HG03439 (cell line): Measurements from ENCODE around the gene AACS.
A peak's percentile ranks its signal among the peaks of the same experiment; 100 is the strongest.
"Not testable (repeated sequence)": the region's sequence is repeated elsewhere in the genome, so short reads cannot be mapped to it uniquely, and the experiment has no call there.

Experiments
- ATAC-seq: cut with Tn5 transposase; IDR thresholded peaks from one replicate; pipeline ENCODE4 v1.9.1; 2021; ENCODE audit warnings: mild to moderate bottlenecking, moderate library complexity; ENCODE audit not compliant: unreplicated experiment

AACS gene, protein sequence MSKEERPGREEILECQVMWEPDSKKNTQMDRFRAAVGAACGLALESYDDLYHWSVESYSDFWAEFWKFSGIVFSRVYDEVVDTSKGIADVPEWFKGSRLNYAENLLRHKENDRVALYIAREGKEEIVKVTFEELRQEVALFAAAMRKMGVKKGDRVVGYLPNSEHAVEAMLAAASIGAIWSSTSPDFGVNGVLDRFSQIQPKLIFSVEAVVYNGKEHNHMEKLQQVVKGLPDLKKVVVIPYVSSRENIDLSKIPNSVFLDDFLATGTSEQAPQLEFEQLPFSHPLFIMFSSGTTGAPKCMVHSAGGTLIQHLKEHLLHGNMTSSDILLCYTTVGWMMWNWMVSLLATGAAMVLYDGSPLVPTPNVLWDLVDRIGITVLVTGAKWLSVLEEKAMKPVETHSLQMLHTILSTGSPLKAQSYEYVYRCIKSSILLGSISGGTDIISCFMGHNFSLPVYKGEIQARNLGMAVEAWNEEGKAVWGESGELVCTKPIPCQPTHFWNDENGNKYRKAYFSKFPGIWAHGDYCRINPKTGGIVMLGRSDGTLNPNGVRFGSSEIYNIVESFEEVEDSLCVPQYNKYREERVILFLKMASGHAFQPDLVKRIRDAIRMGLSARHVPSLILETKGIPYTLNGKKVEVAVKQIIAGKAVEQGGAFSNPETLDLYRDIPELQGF

DNA sequence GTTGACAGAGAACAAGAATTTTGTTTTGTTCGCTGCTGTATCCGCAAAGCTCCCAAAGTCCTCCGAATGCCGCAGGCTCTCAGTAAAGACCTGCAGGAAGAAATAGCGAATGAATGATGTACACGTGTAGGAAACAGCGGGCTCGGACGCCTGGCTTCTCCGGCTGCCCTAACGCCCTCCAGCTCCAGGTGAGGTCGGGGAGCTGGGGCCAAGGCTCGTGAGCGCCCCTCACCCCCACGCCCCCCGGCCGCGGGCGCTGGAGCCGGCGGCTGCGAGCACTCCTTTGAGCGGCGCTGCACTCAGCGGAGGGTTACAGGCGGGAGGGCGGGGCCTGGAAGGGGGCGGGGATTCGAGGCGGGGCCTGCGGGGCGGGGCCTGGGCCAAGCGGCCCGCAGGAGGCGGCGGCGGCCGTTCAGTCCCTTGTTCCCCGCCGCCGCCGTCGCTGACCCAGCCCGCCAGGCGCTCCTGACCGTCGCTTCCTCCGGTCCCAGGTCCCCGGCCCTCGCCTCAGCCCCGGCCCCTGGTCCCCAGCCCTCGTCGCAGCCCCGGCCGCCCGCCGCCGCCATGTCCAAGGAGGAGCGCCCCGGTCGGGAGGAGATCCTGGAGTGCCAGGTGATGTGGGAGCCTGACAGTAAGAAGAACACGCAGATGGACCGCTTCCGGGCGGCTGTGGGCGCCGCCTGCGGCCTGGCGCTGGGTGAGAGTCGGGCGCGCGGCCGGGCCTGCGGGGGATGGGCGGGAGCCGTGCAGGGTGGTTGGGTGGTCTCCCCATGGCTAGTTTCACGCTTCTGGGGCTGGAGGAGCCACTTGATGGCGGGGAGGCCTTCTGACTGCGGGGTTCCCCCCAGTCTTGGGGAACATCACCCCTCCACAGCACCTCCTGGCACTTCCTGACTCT is at the start of gene AACS:
Gene AACS (plus strand): TSS at position 415 of the 898 bp plus-strand sequence. CDS start 150 bp downstream, at position 565.
- ATAC-seq, result peak; percentile 85

DNA sequence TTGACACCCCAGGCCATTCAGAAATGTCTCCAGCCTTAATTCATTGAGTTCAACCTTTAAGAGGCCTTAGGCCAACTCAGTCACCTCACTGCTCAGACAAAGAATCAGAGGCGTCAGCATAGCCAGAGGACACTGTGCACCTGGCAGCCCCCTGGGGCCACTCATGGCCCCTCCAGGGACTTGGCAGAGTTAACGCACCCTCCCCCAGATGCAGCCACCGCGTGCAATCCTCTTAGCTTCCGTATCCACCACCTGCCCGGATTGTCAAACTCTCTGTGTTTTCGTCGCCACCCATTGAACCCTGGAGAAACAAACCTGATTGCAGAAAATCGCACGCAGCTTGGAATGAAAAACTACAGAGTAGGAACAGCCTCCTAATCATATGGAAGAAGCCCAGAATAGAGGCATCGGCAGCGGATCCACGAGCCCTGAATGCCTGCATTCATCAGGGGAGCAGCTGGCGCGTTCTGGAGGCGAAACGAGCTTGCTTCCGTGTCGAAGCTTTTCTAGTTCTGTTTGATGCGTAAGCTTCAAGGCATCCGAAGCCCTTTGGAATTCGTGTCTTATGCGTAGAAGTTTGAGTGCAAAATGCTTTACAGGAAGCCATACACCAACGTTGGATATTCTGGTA is 49.4 kb upstream of the AACS start:
- ATAC-seq, result no peak

DNA sequence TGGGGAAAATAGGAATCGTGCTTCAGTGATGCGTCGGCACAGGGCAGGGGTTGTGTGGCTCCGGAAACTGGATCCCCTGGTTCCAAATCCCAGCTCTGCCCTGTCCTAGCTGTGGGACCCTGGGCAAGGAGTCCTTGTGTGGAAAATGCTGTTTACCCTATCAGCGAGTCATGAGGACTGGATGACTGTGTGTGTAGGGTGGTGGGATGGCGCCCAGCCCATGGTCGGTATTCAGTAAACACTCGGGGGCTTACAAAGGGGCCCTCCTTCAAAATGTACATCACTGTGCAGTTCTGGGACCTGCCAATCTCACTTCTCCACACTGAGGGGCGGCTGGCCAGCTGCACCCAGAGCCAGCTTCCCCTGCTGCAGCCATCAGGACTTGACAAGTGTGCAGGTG is 47.4 kb upstream of the AACS start:
- ATAC-seq, result no peak

DNA sequence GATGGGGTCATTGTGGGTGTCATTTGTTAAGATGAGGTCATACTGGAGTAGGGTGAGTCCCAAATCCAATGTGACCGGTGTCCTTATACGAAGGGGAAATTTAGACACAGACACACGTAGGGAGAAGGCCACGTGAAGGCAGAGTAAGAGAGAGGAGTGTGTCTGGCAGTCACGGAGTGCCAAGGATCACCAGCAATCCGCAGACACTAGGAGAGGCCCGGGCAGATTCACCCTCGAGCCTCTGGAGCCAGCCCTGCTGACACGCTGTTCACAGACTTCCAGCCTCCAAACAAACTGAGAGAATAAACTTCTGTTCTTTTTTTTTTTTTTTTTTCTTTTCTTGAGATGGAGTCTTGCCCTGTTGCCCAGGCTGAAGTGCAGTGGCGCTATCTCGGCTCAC is 46.9 kb upstream of the AACS start:
- ATAC-seq, result no peak

DNA sequence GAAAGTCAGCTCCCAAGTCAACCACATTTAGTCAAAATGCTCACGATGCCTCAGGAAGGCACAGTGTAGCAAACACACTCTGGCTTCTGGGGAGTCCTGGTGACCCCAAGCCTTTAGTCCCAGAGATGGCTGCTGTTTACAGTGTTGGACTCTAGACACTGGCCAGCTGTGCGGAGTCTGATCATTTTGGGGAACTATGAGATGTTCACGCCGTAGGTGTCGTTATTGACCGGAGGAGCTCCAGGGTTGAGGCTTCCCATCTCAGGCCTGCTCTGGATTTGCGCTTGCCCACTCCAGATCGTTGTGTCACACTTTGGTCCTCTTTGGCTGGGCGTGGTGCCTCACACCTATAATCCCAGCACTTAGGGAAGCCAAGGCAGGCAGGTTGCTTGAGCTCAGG is 44.1 kb upstream of the AACS start:
- no peak for ATAC-seq

DNA sequence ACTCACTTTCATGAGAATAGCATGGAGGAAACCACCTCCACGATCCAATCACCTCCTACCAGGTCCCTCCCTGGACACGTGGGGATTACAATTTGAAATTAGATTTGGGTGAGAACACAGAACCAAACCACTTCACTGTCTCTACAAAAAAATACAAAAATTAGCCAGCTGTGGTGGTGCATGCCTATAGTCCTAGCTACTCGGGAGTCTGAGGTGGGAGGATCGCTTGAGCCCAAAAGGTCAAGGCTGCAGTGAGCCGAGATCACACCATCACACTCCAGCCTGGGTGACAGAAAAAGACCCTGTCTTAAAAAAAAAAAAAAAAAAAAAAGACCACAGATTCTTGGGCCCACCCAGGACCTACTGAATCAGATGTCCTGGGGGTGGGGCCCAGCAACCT is 43.5 kb upstream of the AACS start:
- ATAC-seq, result no peak

DNA sequence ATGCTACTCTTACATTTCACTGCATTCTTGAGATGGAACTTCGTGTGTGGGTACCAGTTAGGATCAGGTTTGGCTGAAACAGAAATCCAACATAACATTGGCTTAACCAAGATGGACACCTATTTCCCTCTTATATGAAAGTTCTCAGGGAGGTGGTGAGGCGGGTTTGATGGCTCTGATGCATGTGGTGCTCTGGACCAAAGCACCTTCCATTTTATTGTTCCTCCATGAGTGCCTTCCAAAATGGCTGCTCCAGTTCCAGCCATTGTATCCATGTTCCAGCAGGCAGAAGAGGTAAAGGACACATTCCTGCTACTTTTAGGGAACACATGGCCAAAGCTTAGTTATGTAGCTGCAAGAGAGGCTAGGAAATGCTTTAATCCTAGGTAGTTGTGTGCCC is 42.2 kb upstream of the AACS start:
- no peak for ATAC-seq

DNA sequence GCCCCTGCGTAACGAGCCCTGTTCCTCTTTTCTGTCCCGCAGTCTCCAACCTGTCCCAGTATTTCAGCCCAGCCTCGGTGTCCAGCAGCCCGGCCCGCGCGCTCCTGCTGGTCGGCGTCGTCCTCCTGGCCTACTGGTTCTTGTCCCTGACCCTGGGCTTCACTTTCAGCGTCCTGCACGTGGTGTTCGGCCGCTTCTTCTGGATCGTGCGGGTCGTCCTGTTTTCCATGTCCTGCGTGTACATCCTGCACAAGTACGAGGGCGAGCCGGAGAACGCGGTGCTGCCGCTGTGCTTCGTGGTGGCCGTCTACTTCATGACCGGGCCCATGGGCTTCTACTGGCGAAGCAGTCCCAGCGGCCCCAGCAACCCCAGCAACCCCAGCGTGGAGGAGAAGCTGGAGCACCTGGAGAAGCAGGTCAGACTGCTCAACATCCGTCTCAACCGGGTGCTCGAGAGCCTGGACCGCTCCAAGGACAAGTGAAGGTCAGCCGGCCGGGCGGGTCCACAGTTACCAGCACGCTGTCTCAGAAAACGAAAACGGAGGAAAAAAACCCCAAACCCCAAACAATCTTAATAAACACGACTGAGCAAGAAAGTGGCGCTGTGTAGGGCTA is 40.2 kb upstream of the AACS start:
- ATAC-seq, result no peak

DNA sequence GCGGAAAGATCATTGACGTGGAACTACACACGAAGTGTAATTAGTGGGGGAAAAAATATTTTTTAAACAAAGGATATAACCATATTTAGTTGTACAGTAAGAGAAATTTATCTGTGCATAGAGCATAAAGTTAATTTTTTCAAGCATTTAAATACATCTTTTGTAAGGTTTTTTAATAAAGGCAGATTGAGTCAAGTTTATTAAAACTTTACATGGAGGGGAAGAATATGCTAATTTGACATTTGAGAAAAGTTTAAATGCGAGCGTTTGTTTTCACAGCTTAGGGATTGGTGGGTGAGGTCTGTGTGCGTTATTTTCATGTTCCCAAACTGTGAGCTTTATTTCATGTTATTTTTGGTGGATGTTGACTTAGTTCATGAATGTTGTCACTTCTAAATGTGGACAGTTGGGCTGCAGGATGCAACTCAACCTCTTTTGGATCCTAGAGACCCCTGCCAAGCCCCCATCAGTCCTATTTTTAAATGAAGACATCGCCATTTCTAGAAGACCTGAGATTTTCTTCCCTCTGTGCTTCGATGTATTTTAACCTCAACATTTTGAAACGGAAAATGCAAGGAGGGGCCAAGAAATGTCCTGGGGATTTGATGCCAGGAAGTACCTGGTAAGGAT is 39.5 kb upstream of the AACS start:
- no peak for ATAC-seq

DNA sequence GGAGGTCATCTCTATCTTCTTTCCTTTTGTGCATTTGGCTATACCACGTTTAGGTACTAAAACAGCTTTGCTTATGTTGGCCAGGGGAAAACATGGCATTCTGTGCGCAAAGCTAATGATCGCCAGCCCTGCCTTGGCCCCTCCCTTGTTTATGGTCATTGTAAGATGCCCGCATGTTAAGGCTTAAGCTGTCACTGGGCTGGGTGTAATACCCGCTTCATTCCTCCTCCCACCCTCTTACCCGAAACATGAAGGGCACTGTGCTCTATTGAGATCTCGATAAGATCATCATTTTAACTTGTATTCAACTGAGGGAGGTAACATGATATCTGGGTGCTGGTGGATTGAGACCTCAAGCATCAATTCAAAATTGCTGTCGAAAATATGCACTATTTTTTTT is 37.1 kb upstream of the AACS start:
- no peak for ATAC-seq

DNA sequence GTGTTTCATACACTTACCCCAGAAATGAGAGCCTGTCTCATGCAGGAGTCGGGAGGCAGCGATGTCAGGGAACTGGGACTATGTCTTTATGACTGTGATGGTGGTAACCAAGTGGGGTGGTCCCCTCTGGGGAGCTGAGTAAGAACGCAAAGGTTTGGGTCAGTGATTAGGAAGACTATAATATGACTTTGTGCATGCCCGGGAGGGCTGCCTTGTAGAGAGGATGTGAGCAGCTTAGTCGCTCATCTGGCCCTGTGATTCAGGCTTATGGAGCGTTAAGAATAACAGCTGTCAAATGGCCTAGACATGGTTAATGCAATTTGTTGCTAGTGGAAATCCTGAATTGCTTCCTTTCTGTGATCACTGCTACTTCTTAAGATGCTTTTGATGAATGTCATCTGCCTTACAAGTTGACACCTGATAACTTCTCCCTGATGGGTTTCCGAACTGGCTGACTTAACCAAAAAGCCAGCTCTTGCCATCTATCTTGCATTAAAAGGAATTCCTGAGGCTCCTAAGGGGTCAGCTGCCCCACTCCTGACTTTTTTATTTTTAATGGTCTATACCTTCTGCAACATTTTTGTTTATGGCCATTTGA is 35.4 kb upstream of the AACS start:
- no peak for ATAC-seq

DNA sequence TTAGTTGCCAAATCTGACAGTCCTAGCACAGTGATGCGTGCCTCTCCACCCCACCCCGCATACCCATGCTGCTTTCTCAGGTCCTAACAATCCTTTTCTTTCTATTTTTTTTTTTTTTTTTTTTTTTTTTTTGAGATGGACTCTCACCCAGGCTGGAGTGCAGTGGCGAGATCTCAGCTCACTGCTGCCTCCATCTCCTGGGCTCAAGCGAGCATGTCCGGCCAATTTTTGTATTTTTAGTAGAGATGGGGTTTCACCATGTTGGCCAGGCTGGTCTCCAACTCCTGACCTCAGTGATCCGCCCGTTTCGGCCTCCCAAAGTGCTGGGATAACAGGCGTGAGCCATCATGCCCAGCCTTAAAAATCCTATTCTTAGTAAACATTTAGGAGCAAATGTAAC is 33.8 kb upstream of the AACS start:
- ATAC-seq, result not testable (repeated sequence)

DNA sequence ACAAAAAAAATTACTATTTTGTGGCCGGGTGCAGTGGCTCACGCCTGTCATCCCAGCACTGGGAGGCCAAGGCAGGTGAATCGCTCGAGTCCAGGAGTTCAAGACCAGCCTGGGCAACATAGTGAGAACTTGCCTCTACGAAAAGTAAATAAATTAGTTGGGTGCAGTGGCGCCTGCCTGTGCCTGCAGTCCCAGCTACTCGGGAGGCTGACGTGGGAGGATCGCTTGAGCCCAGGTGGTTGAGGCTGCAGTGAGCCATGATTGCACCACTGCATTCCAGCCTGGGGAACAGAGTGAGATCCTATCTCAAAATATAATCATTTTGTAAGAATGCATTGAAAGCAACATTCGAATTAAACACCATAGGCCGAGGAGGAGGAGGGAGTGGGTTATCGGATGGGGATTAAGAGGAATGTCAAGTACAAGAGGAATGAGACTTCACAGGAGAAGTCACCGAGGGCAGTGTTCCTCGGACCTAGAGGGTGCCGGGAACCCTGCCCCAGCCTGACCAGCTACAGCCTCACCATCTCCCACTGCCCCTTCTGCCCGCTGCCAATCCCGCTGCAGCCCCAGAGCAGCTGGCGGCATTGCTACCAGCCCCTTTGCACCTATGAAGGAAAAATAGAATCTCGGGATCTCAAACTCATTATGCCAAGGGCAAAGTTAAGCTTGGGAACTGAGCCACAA is 32.6 kb upstream of the AACS start:
- ATAC-seq, result no peak

DNA sequence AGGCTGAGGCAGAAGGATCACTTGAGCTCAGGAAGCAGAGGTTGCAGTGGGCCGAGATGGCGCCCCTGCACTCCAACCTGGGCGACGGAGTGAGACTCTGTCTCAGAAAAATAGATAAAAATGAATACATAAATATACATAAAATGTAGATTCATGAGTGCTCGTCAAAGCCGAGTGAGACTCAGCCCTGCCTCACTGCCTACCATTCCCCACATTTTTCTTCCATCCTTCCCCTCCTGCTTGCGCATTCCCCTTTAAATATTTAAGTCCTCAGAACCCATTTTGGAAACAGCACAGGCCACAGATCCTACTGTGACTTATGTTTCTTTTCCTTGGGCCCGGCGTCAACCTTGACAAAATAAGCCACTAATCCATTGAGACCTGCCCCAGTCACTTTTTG is 31.9 kb upstream of the AACS start:
- ATAC-seq, result no peak

DNA sequence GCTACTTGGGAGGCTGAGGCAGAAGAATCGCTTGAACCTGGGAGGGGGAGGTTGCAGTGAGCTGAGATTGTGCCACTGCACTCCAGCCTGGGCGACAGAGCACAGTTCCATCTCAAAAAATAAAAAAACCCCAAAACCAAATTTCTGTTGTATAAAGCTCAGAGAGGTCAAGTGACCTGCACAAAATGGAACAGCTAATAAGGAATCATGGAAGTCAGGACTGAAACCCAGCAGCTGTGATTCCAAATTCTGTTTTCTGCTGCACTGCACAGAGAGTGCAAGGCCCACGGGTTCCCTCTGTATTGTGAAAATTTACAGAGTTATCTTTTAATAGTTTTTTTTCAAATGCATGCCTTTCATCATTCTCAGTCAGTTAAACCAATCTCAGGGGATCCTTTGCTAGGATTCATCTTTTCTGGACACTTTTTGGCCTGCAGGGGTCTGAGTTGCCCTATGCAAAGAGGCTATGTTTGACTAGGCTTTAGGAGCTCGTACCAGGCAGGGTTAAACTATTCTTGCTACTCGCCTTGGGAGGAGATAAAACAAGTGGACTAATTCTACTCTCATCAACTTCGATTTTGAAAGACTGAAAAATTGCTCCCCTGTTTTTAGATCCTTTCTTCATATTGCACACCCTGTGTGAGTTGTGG is 26.1 kb upstream of the AACS start:
- ATAC-seq, result no peak

DNA sequence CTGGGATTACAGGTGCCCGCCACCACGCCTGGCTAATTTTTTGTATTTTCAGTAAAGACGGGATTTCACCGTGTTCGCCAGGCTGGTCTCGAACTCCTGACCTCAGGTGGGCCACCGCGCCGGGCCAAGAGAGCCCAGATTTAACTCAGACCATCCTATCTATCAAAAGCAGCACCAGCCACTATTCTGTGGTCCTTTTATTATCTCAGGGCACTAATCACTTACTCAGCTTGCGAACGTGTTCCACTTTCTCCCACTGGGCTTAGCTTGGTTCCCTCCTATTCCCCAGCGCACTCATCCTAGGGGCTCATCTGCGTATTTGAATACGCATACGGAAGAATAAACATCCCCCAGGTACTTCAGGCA is 16.2 kb upstream of the AACS start:
- no peak for ATAC-seq

DNA sequence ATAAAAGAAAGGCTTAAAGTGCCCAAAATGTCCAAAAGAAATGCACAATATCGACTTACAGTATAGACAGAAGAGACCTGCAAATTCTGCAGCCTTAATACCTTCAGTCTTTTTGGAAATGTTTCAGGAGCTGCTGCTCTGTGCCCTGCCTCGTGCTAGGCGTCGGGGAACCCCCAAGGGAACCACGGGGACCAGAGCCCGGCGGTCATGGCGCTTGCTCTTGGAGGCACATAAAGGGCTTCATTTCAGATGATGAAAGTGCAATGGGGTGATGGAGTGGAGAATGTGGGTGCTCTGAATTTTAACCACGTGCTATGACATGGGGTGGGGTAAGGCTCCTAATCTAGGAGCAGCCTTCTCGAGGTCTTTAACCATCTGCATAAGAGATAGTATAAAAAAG is 14.8 kb upstream of the AACS start:
- ATAC-seq, result no peak

DNA sequence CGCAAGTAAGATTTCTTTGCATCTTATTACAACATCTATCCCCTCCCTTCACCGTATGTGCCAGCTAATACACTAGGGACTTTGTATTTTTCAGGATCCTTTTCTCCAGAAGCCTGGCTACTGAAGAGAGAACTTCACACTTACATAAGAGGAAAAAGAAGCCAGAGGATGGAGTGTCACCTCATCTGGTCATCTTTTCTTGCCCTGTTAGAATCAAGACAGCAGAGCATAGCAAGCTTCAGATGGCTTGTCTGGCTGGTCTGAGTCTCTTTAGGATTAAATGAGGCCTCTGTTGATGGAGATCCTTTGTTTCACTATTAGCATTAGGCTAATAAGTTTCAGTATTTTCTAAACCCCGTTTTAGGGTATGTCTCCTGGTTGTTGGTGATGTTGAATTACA is 14.4 kb upstream of the AACS start:
- no peak for ATAC-seq

DNA sequence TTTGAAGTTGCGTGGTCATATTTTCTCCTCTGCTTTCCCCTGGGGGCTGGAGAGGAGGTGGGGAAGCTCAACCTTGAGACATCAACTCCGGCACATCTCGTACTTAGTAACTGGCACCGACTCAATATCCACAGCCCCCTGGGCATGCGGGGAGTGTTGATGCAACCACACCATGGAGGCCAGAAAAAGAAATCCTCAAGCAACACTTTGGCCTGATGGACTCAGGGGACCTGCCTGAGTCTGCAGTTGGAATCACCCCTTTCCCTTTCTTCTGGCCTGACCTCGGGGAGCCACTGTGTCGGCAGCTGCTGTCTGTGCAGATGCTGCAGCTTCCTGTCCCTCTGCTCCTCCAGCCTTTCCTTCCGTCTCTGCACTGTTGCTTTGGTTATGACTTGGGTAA is 11.4 kb upstream of the AACS start:
- no peak for ATAC-seq
